Stromal cell of bone marrow (primary cell): ENCODE data around the gene CDH13.

ENCODE experiments used
- DNase-seq: peaks from one replicate; pipeline ENCODE4 v3.0.0-alpha.2; 2012; ENCODE audit warnings: low read depth

Gene CDH13

DNA sequence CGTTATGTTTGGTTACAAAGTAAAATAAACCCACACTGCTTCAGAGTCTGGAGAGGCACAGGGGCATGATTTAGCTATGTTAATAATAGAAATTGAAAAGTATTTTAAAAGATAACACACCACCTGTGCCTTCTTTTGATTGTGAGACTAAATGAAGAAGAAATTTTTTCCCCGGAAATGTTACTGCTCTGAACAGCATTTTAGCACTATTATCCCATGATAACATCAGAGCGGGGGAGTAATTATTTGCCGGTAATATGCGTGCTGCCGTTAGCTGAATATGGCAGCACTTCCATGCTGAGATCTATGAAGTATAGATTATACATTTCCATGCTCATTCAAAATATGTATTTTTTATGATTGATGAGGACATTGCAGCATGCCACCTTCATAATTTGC lies 680.8 kb downstream of the CDH13 start:
- no peak for DNase-seq

GRCh38 chr16:83308414-83308813 lies 681.6 kb downstream of the CDH13 start:
- DNase-seq: peak; percentile 9

- no peak for DNase-seq
Measured at GRCh38 chr16:83310816-83311215, 684.0 kb downstream of the CDH13 start.

DNA sequence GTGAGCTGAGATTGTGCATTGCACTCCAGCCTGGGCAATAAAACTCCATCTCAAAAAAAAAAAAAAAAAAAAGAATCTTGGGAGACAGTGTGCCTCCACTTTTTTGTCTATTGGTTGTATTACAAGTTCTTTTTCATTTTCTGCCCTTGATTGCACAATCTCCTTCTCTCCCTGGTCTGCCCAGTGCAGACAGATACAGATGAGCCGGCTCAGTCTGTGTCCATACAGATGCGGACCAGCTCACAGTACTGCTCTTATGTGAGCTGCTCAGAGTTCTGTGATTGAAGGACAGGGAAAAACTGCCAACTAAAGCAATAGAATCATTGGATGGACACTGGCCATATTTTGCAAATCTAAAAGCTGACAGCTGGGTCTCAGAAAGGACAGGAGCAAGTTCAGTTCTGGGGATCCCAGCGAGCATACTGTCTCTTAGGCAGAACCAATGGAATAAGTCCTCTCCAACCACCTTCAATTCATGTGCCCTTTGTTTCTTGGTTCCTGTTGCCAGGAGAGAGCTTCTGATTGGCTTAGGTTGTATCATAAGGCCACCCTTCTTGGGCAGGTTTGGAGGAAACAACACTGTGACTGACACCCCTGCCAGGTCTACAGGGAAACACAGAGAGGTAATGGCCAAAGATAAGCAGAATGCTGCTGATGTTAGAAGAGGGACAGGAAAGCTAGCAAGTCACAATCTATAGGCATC lies 685.4 kb downstream of the CDH13 start:
- DNase-seq: no peak

GRCh38 chr16:83312718-83313245 lies 686.0 kb downstream of the CDH13 start:
- no peak for DNase-seq

DNA sequence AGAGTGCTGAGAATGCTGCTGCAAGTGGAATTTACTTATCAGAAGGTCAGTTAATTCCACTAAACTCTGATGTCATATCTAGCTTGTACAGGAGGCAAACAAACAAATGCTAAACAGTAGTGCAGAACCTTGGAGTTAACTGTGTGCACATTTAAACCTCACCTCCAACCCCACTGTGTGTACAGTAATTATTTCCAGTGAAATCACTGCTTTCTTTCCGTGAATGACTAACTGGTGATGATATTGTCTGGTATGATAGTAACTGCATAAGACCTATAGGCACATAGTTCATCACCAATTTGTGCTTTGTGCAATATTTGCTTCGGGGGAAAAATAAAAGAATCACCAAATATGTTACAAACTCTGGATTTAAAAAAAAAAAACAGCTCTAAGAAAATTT lies 688.5 kb downstream of the CDH13 start:
- no peak for DNase-seq

GRCh38 chr16:83316458-83316857 lies 689.7 kb downstream of the CDH13 start:
- DNase-seq: no peak

DNA sequence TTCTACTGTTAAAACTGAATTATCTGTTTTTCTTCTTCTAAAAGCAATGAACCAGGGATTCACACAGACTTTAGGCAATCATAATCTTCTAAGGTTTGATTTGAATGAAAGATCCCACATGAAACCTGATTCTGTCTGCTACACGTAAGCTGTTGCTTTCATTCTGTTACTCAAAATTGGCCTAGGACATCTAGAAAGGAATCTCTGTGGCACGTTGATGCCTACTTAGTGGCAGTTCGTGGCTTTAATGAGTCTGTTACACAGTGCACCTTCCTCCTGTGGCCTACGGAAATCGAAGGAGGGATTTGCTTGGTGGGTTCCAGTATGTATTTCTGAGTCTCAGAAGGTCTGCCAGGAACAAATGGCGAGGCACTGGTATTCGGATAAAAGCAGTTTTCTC lies 691.6 kb downstream of the CDH13 start:
- DNase-seq: no peak

DNA sequence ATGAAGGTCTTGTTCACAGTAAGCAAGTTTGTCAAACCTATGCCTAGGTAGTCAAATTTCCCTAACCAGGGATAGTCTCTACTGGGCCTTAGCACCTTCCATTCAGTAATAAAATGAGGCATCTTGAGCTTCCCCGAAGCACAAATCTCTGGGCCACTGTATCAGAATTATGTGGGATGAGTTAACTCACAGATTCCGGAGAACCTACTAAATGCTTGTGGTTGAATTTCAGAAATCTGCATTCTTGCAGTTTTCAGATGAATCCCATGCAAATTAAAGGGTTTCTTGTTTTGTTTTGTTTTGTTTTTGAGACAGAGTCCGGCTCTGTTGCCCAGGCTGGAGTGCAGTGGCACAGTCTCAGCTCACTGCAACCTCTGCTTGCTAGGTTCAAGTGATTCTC lies 702.2 kb downstream of the CDH13 start:
- DNase-seq: no peak

DNA sequence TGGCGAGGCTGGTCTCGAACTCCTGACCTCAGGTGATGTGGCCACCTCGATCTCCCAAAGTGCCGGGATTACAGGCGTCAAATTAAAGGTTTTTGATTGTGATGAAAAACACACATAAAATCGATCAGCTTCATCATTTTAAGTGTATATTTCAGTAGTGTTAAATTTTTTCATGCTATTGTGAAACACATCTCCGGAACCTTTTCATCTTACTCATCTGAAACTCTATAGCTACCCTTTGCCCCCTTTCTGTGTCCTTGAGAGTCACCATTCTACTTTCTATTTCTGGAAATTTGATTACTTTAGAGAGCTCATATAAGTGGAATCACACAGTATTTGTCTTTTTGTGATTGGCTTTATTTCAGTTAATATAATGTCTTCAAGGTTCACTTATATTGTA lies 702.7 kb downstream of the CDH13 start:
- no peak for DNase-seq

DNA sequence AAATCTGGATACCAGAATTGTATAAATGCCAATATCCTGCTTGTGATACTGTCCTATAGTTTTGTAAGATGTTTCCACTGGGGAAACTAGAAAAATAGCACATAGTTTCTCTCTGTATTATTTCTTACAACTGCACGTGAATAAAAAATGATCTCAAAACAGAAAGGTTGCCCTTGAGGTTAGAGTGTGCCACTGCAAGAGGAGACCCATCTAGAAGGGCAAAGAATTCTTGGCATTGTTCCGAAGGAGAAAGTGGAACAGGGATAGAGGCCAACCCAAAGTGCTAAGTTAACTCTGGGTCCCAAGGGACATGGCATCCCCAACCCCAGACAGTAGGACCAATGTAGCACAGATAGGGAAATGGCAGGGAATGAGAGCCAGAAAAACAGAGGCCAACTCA lies 703.5 kb downstream of the CDH13 start:
- DNase-seq: no peak

GRCh38 chr16:83335076-83335475 lies 708.3 kb downstream of the CDH13 start:
- no peak for DNase-seq

DNA sequence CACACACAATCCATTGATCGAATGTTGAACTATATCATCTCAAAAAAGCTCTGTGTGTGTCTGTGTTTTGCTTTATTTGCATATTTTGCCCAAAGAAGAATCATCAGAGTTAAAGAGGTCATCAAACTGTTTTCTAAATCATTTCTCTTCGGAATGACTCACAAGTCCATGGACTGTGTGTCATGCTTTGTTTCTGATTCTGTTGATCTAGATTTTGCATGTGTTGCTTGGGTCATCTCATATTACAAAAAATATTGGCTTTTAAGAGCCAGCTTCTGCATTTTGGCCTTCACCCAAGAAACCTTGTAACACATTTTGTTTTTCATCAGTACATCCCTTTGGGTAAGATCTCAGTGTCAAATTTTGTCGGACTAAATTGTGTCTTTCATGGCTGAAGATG lies 709.8 kb downstream of the CDH13 start:
- DNase-seq: peak; percentile 78

GRCh38 chr16:83338138-83338537 lies 711.4 kb downstream of the CDH13 start:
- no peak for DNase-seq

- no peak for DNase-seq
Measured at GRCh38 chr16:83338941-83339340, 712.2 kb downstream of the CDH13 start.

DNA sequence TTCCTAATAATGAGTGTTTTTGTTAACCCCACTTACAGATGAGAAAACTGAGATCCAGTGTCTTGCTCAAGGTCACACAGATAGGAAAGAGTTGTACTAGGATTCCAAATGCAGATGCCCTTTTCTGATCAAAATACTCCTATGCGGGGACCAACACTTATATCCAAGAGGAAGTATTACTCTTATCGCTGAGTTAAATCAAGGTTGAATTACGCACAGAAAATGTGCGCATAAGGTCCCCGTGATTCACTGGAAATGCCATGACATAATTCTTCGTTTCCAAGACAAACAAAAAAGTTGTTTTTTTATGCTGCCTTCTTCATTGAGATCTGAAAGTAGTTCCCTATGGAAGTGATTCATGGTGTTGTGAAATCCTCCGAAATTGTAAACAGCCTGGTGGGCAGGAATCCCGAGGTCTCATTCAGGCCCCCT lies 717.2 kb downstream of the CDH13 start:
- peak; percentile 80 for DNase-seq

DNA sequence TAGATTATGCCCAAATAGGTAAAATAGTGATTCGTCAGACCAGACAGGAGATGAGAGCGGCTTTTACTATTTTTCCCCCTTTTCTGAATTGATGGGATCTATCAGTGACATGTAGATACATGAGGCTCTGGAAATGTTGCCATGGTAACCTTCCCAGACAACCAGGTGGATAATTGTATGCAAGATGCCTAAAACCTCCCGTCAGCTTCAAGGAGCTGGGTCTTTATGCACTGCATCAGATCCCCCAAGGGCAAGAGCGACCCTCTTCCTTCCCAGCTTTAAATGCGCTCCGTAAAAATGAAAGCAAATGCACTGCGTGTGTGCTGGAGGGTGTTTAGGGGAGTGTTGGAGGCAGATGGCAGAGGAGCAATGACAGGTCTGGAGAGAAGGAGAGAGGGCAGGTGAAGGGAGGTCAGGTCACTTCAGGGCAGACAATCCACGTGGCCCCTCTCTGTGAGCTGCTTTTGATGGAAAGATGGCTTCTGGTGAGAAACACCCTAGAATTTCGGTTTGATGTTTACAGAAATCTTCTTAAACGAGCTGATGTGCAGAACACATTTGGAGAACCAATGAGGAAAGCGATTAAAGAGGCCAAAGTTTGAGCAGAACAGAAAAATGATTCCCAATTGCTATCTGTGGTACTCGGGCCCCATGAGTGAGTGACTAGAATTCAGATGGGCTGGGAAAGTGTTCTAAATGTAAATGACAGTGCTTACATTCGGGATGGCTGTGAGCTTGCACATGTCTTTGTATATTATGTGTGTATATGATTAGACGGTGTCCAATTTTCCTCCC lies 719.3 kb downstream of the CDH13 start:
- DNase-seq: no peak

- DNase-seq: no peak
Measured at GRCh38 chr16:83348991-83349390, 722.2 kb downstream of the CDH13 start.

DNA sequence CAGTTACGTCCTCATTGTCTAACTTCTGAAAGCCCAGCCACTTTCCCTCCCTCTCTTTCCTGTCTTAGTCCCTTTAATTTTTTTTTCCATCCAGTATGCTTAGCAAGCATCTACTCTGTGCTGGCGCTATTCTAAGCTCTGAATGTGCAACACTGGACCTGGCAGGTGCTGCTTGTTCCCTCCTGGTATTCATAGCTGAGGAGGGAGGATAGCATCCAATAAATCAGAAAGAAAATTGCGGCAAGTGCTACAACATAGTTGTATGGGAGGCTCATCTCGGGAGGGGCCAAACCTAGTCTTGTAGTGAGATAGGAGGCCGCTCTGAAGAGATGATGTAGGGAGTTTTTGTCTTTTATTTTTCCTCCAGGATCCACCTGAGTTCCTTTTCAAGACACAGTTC lies 723.7 kb downstream of the CDH13 start:
- no peak for DNase-seq

DNA sequence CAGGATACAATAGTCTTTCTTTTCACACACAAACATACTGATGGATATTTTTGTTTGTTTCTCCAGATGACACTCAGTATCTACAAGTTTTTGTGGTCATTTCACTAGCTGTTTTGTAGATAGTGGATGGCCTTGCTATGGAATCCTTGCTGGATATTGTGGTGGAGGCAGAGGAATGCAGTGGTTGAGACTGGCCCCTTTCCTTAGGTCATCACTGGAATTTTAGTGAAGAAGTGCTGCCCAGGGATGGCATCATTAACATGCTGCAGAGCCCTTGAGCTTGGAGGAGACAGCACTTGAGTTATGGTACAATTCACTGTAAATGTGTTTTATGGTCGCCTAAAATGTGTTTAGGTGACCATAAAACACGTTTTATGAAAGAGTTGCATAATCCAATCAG lies 725.1 kb downstream of the CDH13 start:
- no peak for DNase-seq

GRCh38 chr16:83353241-83353640 lies 726.5 kb downstream of the CDH13 start:
- DNase-seq: no peak

GRCh38 chr16:83354015-83354414 lies 727.2 kb downstream of the CDH13 start:
- DNase-seq: no peak

DNA sequence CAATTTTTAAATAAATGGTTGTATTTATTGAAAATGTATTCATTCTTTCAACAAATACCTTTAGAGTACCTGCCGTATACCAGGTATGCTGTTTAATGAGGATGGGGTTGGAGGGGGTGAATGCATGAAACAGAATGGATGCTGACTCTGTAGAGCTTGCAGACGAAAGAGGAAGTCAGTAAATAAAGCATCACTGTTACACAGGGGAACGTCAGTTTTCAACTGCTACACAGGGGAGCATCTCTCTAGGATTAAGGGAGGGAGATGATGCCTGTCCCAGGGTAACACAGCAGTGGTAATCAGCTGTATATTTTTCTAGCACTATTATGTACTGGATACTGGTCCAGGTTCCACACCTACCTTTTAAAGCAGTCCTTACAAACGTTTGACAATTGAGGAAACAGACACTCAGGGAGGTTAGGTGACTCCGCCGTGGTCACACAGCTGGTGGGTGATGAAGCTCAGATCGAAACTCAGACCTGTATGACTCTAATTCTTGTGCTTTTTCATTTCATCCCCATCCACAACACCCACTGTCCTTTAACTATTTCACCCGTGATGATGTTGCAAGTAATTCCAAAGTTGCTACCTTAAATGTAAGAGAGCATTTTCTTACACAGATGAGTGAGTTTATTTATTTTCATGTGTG lies 728.9 kb downstream of the CDH13 start:
- no peak for DNase-seq
